Ectodermal cell (in vitro differentiated cells): ENCODE measurements around the gene SMCHD1.

Source experiments
- H3K27ac ChIP-seq: 2 replicates; pipeline ENCODE4 v1.7.0; 2013; ENCODE audit warnings: mild to moderate bottlenecking, low read depth, low read length; ENCODE audit not compliant: insufficient read depth, poor library complexity, severe bottlenecking
- H3K27me3 ChIP-seq: 2 replicates; pipeline ENCODE4 v1.7.0; 2013; ENCODE audit warnings: mild to moderate bottlenecking, low read length; ENCODE audit not compliant: insufficient read depth, control insufficient read depth, poor library complexity, severe bottlenecking
- H3K36me3 ChIP-seq: one replicate; pipeline ENCODE4 v1.7.0; 2013; ENCODE audit warnings: low read length; ENCODE audit not compliant: control insufficient read depth, insufficient read depth
- H3K4me1 ChIP-seq: one replicate; pipeline ENCODE4 v1.7.0; 2013; ENCODE audit warnings: low read length; ENCODE audit not compliant: control insufficient read depth, insufficient read depth
- H3K4me3 ChIP-seq: 2 replicates; pipeline ENCODE4 v1.7.0; 2013; ENCODE audit warnings: low read depth, low read length, control low read depth; ENCODE audit not compliant: insufficient read depth
- H3K9me3 ChIP-seq: 2 replicates; pipeline ENCODE4 v1.7.0; 2013; ENCODE audit warnings: mild to moderate bottlenecking, low read length, moderate library complexity; ENCODE audit not compliant: control insufficient read depth
- WGBS, 2 experiments: methylation state at CpG; one replicate each; pipeline ENCODE4 v1.1.7; 2013; ENCODE audit warnings: missing lambda C conversion rate in 2 of 2; 5-methylcytosine and 5-hydroxymethylcytosine counted together

The SMCHD1 gene

GRCh38 chr18:2746274-2746673 lies 90.7 kb downstream of the SMCHD1 start:
- Histone ChIP-seq H3K4me1 (no peaks in the 10 kb centered on the region), H3K36me3 (peaks cover 15% of the 10 kb centered on the region), H3K4me3 (no peak overlapping the region), H3K27me3 (no peaks in the 10 kb centered on the region), H3K9me3 (no peaks in the 10 kb centered on the region), H3K27ac (no peak overlapping the region)

DNA sequence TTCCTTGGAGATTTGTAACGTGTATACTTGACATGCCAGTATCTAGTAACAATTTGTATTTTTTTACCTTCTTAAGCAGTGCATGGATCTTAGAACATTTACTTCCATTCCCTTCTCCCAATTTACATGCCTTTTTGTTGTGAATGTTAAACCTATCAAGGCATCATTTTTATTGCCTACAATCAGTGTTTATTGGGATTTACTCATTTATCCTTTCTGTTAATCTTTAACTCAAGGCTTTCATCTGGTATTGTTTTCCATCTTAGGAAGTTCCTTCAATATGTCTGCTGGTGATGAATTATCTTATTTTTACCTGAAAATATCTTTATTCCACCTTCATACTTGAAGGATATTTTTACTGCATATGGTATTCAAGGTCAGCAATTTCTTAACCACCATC lies 102.8 kb downstream of the SMCHD1 start:
- WGBS, 2 experiments = 100% methylated on average over 1 of the region's 1 CpG
- no peaks in the 10 kb centered on the region for H3K27me3 ChIP-seq
- no peaks in the 10 kb centered on the region for H3K9me3 ChIP-seq
- H3K36me3 ChIP-seq = peaks cover 6% of the 10 kb centered on the region
- no peak overlapping the region for H3K27ac ChIP-seq
- no peak overlapping the region for H3K4me3 ChIP-seq
- no peaks in the 10 kb centered on the region for H3K4me1 ChIP-seq

- Histone ChIP-seq H3K9me3 (no peaks in the 10 kb centered on the region), H3K36me3 (peaks cover 23% of the 10 kb centered on the region), H3K4me3 (no peak overlapping the region), H3K27ac (no peak overlapping the region), H3K27me3 (no peaks in the 10 kb centered on the region), H3K4me1 (no peaks in the 10 kb centered on the region)
- WGBS, 2 experiments = 95 to 98% methylated on average over 2 of the region's 2 CpGs
Measured at GRCh38 chr18:2774669-2775068, 119.1 kb downstream of the SMCHD1 start.

DNA sequence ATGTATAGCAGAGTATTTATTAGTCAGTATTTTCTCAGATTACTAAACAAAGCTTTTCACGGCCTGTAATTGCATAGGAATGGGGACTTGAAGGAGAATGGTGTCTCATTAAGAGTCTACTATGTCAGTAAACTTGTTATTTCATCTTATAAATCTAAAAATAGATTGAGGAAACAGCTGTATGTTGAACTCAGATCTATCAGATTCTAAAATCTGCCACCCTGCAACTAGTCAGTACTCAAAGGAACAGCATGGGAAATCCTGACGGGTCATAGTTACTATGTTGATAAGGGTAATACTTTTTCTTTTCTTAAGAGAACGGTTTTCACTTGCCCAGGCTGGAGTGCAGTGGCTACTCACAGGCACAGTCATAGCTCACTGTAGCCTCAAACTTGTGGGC lies 121.1 kb downstream of the SMCHD1 start:
- Histone ChIP-seq H3K9me3 (no peaks in the 10 kb centered on the region), H3K27me3 (no peaks in the 10 kb centered on the region), H3K4me1 (no peaks in the 10 kb centered on the region), H3K27ac (no peak overlapping the region), H3K36me3 (peaks cover 9% of the 10 kb centered on the region), H3K4me3 (no peak overlapping the region)
- 93 to 96% methylated on average over 2 of the region's 3 CpGs for WGBS, 2 experiments

DNA sequence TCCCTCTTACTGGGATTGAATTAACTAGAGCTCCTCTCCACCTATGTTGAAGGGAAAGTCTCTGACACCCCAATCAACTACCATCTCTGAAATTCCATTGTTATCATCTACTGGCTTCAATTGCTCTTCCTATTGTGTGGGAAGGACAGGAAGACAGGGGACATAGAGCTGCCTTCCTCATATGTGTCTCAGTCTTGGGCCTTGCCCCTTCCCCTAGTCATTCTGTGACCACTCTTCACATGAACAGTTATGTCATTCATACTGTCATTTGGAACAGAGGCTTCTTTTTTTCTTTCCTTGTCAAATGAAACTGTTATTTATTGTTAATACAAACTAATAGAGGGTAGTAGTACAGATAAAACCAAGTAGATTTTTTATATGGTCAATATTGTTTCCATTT lies 121.7 kb downstream of the SMCHD1 start:
- H3K36me3 ChIP-seq = peaks cover 6% of the 10 kb centered on the region
- no peaks in the 10 kb centered on the region for H3K4me1 ChIP-seq
- no peak overlapping the region for H3K27ac ChIP-seq
- H3K9me3 ChIP-seq = no peaks in the 10 kb centered on the region
- no peak overlapping the region for H3K4me3 ChIP-seq
- H3K27me3 ChIP-seq = no peaks in the 10 kb centered on the region

DNA sequence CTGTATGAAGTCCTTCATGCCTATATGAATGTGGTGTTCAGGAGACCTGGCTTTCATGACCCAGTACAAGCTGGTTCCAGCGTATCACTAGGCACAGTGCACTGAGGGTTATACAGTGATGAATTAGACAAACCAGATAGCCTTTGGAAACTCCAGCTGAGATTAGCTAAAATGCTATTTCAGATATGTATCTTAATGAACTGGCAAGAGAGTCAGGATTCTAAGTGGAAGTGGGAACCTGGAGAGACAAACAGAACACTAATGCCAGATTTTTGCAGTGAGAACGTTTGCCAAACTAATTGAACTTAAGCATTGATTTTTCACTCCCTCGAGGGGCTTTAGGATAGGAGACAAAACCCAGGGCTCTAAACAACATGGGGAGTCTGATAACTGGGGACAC lies 125.2 kb downstream of the SMCHD1 start:
- no peaks in the 10 kb centered on the region for H3K27me3 ChIP-seq
- H3K9me3 ChIP-seq = no peaks in the 10 kb centered on the region
- no peak overlapping the region for H3K4me3 ChIP-seq
- H3K36me3 ChIP-seq = peaks cover 8% of the 10 kb centered on the region
- 90 to 93% methylated on average over 3 of the region's 3 CpGs for WGBS, 2 experiments
- no peaks in the 10 kb centered on the region for H3K4me1 ChIP-seq
- no peak overlapping the region for H3K27ac ChIP-seq

DNA sequence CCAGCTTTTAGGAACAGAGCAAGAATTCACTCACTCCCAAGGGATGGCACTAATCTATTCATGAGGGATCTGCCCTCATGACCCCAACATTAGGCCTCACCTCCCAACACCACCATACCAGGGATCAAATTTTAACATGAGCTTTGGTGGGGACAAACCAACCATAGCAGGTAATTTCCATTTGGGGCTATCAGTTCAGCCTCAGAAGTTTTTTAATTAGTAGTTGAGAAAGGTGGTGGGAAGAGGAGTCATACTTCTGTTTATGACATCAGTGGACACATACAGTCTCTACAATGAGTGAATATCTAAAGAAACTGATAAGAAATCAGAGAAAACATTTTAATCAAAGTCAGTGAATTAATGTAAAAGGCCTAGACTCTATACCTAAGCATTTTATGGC lies 131.7 kb downstream of the SMCHD1 start:
- Histone ChIP-seq H3K27ac (no peak overlapping the region), H3K27me3 (no peaks in the 10 kb centered on the region), H3K4me1 (no peaks in the 10 kb centered on the region), H3K36me3 (peaks cover 8% of the 10 kb centered on the region), H3K4me3 (no peak overlapping the region), H3K9me3 (no peaks in the 10 kb centered on the region)

DNA sequence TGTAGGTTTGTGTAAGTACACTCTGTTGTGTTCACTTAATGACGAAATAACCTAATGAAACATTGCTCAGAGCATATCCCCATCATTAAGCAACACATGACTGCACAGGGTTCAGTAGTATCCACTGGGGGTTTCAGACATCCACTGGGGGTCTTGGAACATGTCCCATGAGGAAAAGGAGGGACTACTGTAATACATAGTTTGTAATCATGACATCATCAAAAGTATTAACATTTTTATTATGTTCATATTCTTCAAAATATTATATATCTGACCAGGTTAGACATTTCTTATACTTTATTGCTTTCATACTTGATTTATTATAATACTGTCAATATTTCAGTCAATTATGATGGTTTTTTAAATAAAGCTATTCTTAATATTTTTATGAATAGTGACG lies 136.9 kb downstream of the SMCHD1 start:
- no peaks in the 10 kb centered on the region for H3K4me1 ChIP-seq
- H3K9me3 ChIP-seq = no peaks in the 10 kb centered on the region
- H3K27me3 ChIP-seq = no peaks in the 10 kb centered on the region
- peaks cover 13% of the 10 kb centered on the region for H3K36me3 ChIP-seq
- WGBS, 2 experiments = 84 to 100% methylated on average over 2 of the region's 2 CpGs
- no peak overlapping the region for H3K27ac ChIP-seq
- H3K4me3 ChIP-seq = no peak overlapping the region

GRCh38 chr18:2794159-2794558 lies 138.6 kb downstream of the SMCHD1 start:
- no peak overlapping the region for H3K27ac ChIP-seq
- no peaks in the 10 kb centered on the region for H3K4me1 ChIP-seq
- H3K36me3 ChIP-seq = peaks cover 13% of the 10 kb centered on the region
- no peaks in the 10 kb centered on the region for H3K9me3 ChIP-seq
- 93 to 94% methylated on average over 9 of the region's 9 CpGs for WGBS, 2 experiments
- H3K27me3 ChIP-seq = no peaks in the 10 kb centered on the region
- H3K4me3 ChIP-seq = no peak overlapping the region

- Histone ChIP-seq H3K4me3 (no peak overlapping the region), H3K27me3 (no peaks in the 10 kb centered on the region), H3K9me3 (no peaks in the 10 kb centered on the region), H3K27ac (no peak overlapping the region), H3K36me3 (peaks cover 13% of the 10 kb centered on the region), H3K4me1 (no peaks in the 10 kb centered on the region)
- 100% methylated on average over 1 of the region's 1 CpG; no CpG with 5 or more reads in 1 of the 2 experiments for WGBS, 2 experiments
Measured at GRCh38 chr18:2797951-2798350, 142.4 kb downstream of the SMCHD1 start.

DNA sequence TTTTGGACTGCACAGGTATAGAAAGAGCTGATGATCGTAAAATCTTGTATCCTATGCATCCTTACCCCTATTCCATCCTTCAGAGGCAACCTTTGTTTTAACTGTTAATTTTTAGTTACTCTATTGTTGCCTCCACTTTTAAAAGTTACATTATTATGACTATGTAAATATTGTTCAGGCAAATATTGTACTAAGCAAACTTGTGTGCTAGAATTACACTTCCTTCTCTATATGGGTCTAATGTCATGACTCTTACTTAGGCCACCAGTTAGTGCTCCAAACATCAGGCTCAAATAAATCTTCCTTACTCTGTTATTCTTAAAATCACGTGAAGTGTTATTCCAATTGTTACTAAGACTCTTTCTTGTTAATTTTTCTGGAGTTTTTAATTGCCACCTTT lies 143.8 kb downstream of the SMCHD1 start:
- WGBS, 2 experiments = 98 to 100% methylated on average over 1 to 2 of the region's 2 CpGs
- Histone ChIP-seq H3K9me3 (no peaks in the 10 kb centered on the region), H3K36me3 (peaks cover 13% of the 10 kb centered on the region), H3K27me3 (no peaks in the 10 kb centered on the region), H3K4me1 (no peaks in the 10 kb centered on the region), H3K27ac (no peak overlapping the region), H3K4me3 (no peak overlapping the region)
